Panc1 (cell line): ENCODE measurements around the gene ZFAND3.

Experiments used
- POLR2AphosphoS5 ChIP-seq: IDR thresholded peaks from 2 replicates; pipeline ENCODE4 v1.6.1; 2012; ENCODE audit warnings: mild to moderate bottlenecking, low read depth, low read length, moderate library complexity
- TF ChIP-seq, protein P1 (sequence below): fragments of 450-650 bp; IDR thresholded peaks from 2 replicates; pipeline ENCODE4 v1.5.1; 2017; ENCODE audit warnings: mild to moderate bottlenecking

DNA sequence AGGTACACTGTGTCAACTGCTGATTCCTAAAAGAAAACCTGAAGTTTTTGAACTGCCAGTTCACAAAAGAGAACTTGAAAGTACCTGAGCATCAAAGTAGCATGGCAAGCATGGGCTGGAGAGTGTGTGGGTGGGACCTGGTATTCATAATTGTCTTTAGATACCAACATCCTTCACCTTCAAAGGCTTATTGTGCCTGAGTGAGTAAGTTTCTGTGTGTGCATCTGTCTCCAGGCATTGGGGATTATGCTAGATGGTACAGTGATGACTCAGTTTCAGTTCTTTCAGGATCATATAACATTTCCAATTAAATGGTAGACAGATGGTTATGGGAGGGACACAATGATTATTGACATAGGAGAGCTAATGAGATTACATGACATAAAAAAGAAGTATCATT lies 238.5 kb downstream of the ZFAND3 start:
- TF ChIP-seq, protein P1, sequence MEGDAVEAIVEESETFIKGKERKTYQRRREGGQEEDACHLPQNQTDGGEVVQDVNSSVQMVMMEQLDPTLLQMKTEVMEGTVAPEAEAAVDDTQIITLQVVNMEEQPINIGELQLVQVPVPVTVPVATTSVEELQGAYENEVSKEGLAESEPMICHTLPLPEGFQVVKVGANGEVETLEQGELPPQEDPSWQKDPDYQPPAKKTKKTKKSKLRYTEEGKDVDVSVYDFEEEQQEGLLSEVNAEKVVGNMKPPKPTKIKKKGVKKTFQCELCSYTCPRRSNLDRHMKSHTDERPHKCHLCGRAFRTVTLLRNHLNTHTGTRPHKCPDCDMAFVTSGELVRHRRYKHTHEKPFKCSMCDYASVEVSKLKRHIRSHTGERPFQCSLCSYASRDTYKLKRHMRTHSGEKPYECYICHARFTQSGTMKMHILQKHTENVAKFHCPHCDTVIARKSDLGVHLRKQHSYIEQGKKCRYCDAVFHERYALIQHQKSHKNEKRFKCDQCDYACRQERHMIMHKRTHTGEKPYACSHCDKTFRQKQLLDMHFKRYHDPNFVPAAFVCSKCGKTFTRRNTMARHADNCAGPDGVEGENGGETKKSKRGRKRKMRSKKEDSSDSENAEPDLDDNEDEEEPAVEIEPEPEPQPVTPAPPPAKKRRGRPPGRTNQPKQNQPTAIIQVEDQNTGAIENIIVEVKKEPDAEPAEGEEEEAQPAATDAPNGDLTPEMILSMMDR, result no peak
- no peak for TF ChIP-seq POLR2AphosphoS5
